ENCODE results near the gene GRB10. TPM values are rescaled to one million over a fixed set of nuclear protein-coding genes. Genes with fewer than 3 reads are reported as not detected.
"Not testable (repeated sequence)": the region's sequence is repeated elsewhere in the genome, so short reads cannot be mapped to it uniquely, and the experiment has no call there.

The GRB10 gene
- total RNA-seq, 2 donors from 2014 or later: 2.6 to 6.6 TPM

DNA sequence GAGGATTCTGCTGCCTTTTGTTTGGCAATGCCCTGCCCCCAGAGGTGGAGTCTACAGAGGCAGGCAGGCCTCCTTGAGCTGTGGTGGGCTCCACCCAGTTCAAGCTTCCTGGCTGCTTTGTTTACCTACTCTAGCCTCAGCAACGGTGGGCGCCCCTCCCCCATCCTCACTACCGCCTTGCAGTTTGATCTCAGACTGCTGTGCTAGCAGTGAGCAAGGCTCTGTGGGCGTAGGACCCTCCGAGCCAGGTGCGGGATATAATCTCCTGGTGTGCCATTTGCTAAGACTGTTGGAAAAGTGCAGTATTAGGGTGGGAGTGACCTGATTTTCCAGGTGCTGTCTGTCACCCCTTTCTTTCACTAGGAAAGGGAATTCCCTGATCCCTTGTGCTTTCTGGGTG, 206.3 kb downstream of the GRB10 start:
- H3K27ac Mint-ChIP-seq; H3K36me3 Mint-ChIP-seq; DNase-seq (ENCODE audit: low spot score in 2 of 2); ATAC-seq: not testable (repeated sequence)
- peaks cover 12 to 21% of the 10 kb centered on the region in 2 donors for H3K9me3 Mint-ChIP-seq

- Mint-ChIP-seq H3K36me3 (no peaks in the 10 kb centered on the region), H3K27ac (peak overlapping the region in 1 of 2 donors; percentile 66), H3K9me3 (peaks cover 0 to 3% of the 10 kb centered on the region in 2 donors)
- DNase-seq (ENCODE audit: low spot score in 2 of 2): no peak
- no peak for ATAC-seq
Observed at GRCh38 chr7:50567715-50568261, 214.9 kb downstream of the GRB10 start.

DNA sequence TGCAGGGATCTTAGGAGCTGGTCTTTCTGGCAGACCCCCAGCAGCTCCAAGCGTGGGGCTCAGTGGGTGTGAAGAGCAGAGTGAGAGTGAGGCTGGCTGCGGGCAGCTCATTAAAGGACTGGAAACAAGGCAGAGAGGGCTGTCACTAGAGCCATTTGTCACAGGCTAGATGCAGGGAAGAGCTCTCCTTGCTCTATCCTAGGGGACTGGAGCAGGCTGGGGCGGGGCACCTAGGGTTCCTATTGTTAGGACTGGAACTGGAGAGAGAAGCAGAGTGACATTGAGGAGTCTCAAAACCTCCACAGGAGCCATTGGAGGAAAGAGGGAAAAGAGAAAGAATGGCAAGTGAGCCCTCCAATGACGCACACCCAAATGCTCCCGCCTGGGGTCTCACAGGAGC, 216.7 kb downstream of the GRB10 start:
- DNase-seq (ENCODE audit: low spot score in 2 of 2): no peak
- H3K36me3 Mint-ChIP-seq: no peaks in the 10 kb centered on the region
- H3K27ac Mint-ChIP-seq: no peak overlapping the region
- ATAC-seq: no peak
- peaks cover 0 to 3% of the 10 kb centered on the region in 2 donors for H3K9me3 Mint-ChIP-seq

GRCh38 chr7:50565559-50565916, 217.2 kb downstream of the GRB10 start:
- no peak for ATAC-seq
- H3K27ac Mint-ChIP-seq: no peak overlapping the region
- peaks cover 0 to 2% of the 10 kb centered on the region in 2 donors for H3K9me3 Mint-ChIP-seq
- no peaks in the 10 kb centered on the region for H3K36me3 Mint-ChIP-seq
- DNase-seq (ENCODE audit: low spot score in 2 of 2): no peak

- no peak for ATAC-seq
- Mint-ChIP-seq H3K36me3 (no peaks in the 10 kb centered on the region), H3K27ac (no peak within 1 kb of the TSS), H3K9me3 (no peaks in the 10 kb centered on the region)
- DNase-seq (ENCODE audit: low spot score in 2 of 2): no peak
Observed at GRCh38 chr7:50564640-50565558, 217.8 kb downstream of the GRB10 start, which contains the start of gene DDC. Gene DDC (minus strand): TSS chr7:50565405. CDS start chr7:50544085, 21,320 bp downstream.

DNA sequence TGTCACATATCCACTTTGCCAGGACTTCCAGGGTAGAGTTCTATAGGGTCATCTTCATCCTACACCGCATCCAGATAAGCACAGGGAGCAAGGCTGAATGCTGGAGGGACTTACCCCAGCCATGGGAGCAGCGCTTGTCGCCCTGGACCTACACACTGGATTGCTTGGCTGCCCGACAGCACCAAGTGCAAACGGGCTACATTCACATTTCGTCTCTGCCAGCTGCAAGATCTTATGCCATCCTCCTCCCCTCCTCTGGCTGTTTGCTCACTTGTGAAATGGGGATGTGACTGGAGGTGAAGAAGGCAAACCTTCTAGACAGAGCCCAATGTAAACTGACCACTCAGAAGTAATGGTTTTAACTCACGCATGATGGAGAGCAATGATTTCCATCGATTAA, 218.5 kb downstream of the GRB10 start:
- Mint-ChIP-seq H3K36me3 (no peaks in the 10 kb centered on the region), H3K9me3 (no peaks in the 10 kb centered on the region), H3K27ac (no peak overlapping the region)
- DNase-seq (ENCODE audit: low spot score in 2 of 2) (no peak), ATAC-seq (no peak)

DNA sequence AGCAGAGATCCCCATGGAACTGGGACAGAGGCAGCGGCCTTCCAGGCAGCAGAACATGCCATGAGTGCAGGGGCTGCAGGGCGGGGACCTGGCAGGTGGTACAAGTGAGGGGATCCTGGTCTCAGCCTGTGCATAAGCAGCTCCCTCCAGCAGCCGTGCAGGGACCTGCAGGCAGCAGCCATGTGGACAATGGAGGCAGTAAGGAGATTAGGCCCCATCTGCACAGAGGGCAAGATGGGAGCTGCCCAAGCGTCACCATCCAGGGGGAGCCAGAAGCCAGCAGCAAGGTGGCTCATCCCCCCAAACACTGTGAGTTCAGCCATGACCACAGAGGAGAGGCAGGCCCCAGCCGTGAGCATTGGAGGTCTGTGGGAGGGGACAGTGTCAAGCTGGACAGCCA, 220.6 kb downstream of the GRB10 start:
- H3K9me3 Mint-ChIP-seq: no peaks in the 10 kb centered on the region
- H3K27ac Mint-ChIP-seq: no peak overlapping the region
- no peak for ATAC-seq
- DNase-seq (ENCODE audit: low spot score in 2 of 2): no peak
- no peaks in the 10 kb centered on the region for H3K36me3 Mint-ChIP-seq

- no peaks in the 10 kb centered on the region for H3K36me3 Mint-ChIP-seq
- ATAC-seq (no peak), DNase-seq (ENCODE audit: low spot score in 2 of 2) (no peak)
- no peaks in the 10 kb centered on the region for H3K9me3 Mint-ChIP-seq
- H3K27ac Mint-ChIP-seq: no peak overlapping the region
Observed at GRCh38 chr7:50560865-50561351, 221.8 kb downstream of the GRB10 start.

DNA sequence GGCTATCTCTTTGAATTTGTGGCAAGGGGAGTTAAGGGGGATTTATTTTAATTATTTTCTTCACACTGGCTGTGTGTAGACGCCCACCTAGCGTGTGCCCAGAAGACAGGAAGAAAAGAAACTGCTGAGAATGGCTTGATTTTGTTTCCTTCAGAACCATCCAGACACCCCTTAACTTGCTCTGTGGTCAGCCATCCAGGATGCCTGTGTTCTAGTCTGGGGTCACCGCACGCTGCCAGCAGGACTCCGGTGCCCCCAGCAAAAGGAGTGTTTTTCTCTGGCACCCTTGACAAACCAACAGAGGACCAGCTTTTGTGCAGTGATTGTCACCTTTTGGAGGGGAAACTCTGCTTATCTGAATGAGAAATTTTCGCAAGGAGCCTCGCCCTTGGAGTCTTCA, 222.8 kb downstream of the GRB10 start:
- DNase-seq (ENCODE audit: low spot score in 2 of 2) (no peak), ATAC-seq (no peak)
- Mint-ChIP-seq H3K9me3 (no peaks in the 10 kb centered on the region), H3K36me3 (no peaks in the 10 kb centered on the region), H3K27ac (no peak overlapping the region)

GRCh38 chr7:50558294-50559053, 224.2 kb downstream of the GRB10 start:
- Mint-ChIP-seq H3K27ac (no peak overlapping the region), H3K9me3 (no peaks in the 10 kb centered on the region), H3K36me3 (no peaks in the 10 kb centered on the region)
- DNase-seq (ENCODE audit: low spot score in 2 of 2) (no peak), ATAC-seq (no peak)

DNA sequence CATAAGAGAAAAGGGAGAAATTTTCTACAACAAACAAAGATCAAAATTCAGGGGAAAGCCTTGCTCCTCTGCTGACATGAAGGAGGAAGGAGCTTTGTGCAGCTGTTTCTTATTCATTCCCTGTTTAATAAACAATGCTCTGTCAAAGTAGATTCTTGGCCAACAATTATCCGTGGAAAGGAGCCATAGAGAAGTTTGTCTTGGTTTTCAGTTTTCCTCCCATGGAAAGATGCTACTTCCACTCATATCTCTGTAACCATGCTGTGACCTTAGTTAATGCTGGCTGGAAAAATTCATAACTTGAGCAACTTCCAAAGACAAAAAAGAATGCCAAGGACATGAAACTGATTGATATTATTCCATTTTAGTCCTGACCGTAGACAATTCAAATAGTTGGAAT, 225.6 kb downstream of the GRB10 start:
- DNase-seq (ENCODE audit: low spot score in 2 of 2) (no peak), ATAC-seq (no peak)
- Mint-ChIP-seq H3K27ac (no peak overlapping the region), H3K36me3 (no peaks in the 10 kb centered on the region), H3K9me3 (no peaks in the 10 kb centered on the region)

DNA sequence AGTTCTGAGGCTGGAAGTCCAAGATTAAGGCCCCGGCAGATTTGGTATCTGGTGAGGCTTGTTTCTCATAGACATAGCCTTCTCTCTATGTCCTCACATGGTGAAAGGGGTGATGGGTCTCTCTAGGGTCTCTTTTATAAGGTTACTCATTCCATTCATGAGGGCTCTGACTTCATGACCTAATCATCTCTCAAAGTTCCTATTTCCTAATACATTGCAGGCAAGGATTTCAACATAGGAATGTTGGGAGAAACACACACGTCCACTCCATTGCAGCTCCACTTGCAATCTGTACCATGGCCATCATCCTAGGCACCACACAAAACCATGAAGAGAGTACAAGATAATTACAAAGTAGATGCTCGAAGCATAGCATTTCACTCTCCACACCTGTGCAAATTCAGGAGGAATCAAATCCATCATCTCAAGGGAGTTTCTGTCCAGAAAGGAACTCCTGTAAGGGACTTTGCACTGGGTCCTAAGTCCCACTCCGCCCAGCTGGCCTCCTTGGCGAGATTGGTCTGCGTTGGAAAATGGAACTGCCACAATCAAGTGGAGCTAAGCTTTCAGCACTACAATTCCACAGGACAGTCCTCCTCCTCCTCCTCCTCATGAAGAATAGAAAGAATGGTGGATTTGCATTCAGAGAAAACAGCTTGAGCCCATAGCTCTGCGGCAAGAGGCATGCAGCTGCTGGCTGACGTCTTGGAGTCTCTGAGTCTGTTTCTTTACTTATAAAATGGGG, 226.3 kb downstream of the GRB10 start:
- ATAC-seq (no peak), DNase-seq (ENCODE audit: low spot score in 2 of 2) (no peak)
- Mint-ChIP-seq H3K9me3 (no peaks in the 10 kb centered on the region), H3K27ac (no peak overlapping the region), H3K36me3 (no peaks in the 10 kb centered on the region)

DNA sequence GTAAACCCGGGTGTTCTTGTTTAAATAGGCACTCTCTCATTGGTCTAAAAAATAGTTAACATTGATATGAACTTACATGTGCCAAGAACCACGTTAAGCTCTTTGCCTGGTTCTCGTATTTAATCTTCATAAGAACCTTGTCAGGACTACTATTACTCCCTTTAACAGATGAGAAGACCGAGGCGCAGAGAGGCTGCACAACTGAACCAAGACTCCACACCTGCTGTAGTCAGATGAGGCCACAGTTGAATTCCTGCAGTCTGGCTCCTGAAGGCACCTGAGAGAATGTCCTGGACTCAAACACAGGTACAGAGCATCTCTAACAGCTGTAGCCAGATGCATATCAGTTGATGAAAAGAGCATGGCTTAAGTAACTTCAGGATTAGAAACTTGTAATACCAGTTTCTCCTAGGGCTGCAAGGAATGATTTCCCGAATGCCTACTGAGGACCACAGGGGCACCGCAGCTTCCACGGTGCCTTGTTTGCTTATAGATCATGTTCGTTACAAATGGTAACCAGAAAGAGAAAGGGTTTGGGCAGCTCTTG, 227.0 kb downstream of the GRB10 start:
- ATAC-seq (no peak), DNase-seq (ENCODE audit: low spot score in 2 of 2) (no peak)
- Mint-ChIP-seq H3K36me3 (no peaks in the 10 kb centered on the region), H3K9me3 (no peaks in the 10 kb centered on the region), H3K27ac (no peak overlapping the region)

DNA sequence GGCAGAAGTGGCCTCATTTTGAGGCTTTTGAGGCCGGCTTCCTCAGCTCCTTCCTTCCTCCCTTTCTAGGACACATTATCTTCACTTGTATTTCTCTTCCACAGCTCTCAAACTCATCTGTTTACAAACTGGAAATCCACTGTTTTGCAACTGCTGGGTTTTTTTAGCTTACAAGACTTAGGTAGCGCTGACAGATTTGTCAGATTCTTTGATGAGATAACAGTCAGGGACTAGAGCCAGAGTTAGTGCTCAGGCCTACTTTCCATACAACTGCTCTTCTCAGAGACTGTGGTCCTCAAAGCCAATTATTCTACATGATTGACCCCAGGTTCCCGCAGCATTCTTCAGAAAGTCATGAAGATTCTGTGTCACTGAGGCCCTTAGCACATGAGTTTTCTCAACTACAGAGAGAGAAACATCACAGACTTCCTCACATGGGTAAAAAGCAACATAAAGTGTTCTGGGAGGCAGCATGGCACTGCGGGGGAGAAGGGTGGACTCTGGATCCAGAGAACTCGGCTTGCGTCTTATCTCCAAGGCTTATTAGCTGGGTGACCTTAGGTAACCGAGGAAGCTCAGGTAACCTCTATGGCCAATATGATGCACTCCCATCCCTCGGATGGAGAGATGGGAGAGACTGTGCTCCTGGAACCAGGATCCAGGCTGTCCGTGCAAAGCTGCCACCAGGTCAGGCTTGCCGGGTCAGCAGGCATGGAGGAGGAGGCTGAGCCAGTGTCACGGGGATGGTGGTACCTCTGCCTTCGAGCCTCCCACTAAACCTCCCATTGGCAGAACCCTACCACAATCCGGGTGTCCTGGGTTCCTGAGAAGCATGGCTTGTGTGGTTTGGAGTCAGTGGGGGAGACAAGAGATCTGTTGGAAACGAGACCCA, 228.0 kb downstream of the GRB10 start:
- DNase-seq (ENCODE audit: low spot score in 2 of 2) (no peak), ATAC-seq (no peak)
- no peaks in the 10 kb centered on the region for H3K36me3 Mint-ChIP-seq
- no peaks in the 10 kb centered on the region for H3K9me3 Mint-ChIP-seq
- H3K27ac Mint-ChIP-seq: no peak overlapping the region

GRCh38 chr7:50553973-50554372, 228.7 kb downstream of the GRB10 start:
- DNase-seq (ENCODE audit: low spot score in 2 of 2) (no peak), ATAC-seq (no peak)
- H3K27ac Mint-ChIP-seq: no peak overlapping the region
- no peaks in the 10 kb centered on the region for H3K9me3 Mint-ChIP-seq
- H3K36me3 Mint-ChIP-seq: no peaks in the 10 kb centered on the region
